ENCODE results near the gene CDC7.

- TF ChIP-seq, protein P1, sequence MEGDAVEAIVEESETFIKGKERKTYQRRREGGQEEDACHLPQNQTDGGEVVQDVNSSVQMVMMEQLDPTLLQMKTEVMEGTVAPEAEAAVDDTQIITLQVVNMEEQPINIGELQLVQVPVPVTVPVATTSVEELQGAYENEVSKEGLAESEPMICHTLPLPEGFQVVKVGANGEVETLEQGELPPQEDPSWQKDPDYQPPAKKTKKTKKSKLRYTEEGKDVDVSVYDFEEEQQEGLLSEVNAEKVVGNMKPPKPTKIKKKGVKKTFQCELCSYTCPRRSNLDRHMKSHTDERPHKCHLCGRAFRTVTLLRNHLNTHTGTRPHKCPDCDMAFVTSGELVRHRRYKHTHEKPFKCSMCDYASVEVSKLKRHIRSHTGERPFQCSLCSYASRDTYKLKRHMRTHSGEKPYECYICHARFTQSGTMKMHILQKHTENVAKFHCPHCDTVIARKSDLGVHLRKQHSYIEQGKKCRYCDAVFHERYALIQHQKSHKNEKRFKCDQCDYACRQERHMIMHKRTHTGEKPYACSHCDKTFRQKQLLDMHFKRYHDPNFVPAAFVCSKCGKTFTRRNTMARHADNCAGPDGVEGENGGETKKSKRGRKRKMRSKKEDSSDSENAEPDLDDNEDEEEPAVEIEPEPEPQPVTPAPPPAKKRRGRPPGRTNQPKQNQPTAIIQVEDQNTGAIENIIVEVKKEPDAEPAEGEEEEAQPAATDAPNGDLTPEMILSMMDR (conservative IDR thresholded peaks at IDR 0.05) = no peak
- TF ChIP-seq ZFX (IDR thresholded peaks at IDR 0.05) = no peak
Measured at GRCh38 chr1:91559838-91560565, 59.4 kb downstream of the CDC7 start.
